WTC11 (cell line): ENCODE measurements around the gene CST9L. TPM values are rescaled to one million over a fixed set of nuclear protein-coding genes. Genes with fewer than 3 reads are reported as not detected.

Experiments used
- ATAC-seq: fragments of 200-7000 bp; cut with Tn5 transposase; 2 replicates; pipeline ENCODE4 v1.10.0; 2021; ENCODE audit warnings: mild to moderate bottlenecking, moderate library complexity
- CTCF ChIA-PET: fragments of 300-600 bp; sonication (Branson Sonifier 250); formaldehyde crosslinking; loops from one replicate; lab custom pipeline; 2021; ENCODE audit warnings: antibody characterized with exemption; lab: Charles Lee
- POLR2A ChIA-PET: fragments of 350-600 bp; sonication (Branson Sonifier 250); formaldehyde crosslinking; loops from one replicate; lab custom pipeline; 2021; ENCODE audit warnings: antibody characterized with exemption; lab: Charles Lee
- DNase-seq: peaks from one replicate; pipeline ENCODE4 v3.0.0; 2021; ENCODE audit warnings: low spot score
- H3K27ac Mint-ChIP-seq: 2 replicates; pipeline ENCODE4 v1.8.0; 2021; ENCODE audit warnings: mixed read lengths
- H3K27me3 Mint-ChIP-seq: 2 replicates; pipeline ENCODE4 v1.8.0; 2021; ENCODE audit warnings: low read depth, mild to moderate bottlenecking, moderate library complexity, mixed read lengths
- H3K36me3 Mint-ChIP-seq: 2 replicates; pipeline ENCODE4 v1.8.0; 2021; ENCODE audit warnings: mixed read lengths
- H3K4me1 Mint-ChIP-seq: 2 replicates; pipeline ENCODE4 v1.8.0; 2022; ENCODE audit warnings: mixed read lengths
- H3K4me3 Mint-ChIP-seq: 2 replicates; pipeline ENCODE4 v1.8.0; 2021; ENCODE audit warnings: mild to moderate bottlenecking, moderate library complexity, mixed read lengths
- H3K9me3 Mint-ChIP-seq: 2 replicates; pipeline ENCODE4 v1.8.0; 2021; ENCODE audit warnings: mixed read lengths
- ATF1 ChIP-seq: sonication (generic); formaldehyde crosslinking; IDR thresholded peaks from 2 replicates; pipeline ENCODE4 v1.8.1; 2023; ENCODE audit warnings: mild to moderate bottlenecking, moderate library complexity, missing genetic modification reagents
- CREB1 ChIP-seq: sonication (generic); formaldehyde crosslinking; IDR thresholded peaks from 2 replicates; pipeline ENCODE4 v1.8.0; 2023; ENCODE audit warnings: mild to moderate bottlenecking, missing genetic modification reagents
- ESRRA ChIP-seq: sonication (generic); formaldehyde crosslinking; IDR thresholded peaks from 2 replicates; pipeline ENCODE4 v1.8.1; 2022; ENCODE audit warnings: mild to moderate bottlenecking, missing genetic modification reagents, borderline replicate concordance
- ETV6 ChIP-seq: sonication (generic); formaldehyde crosslinking; IDR thresholded peaks from 2 replicates; pipeline ENCODE4 v1.8.1; 2022; ENCODE audit warnings: mild to moderate bottlenecking, missing genetic modification reagents
- FOXK1 ChIP-seq: sonication (generic); formaldehyde crosslinking; IDR thresholded peaks from 2 replicates; pipeline ENCODE4 v1.8.0; 2022; ENCODE audit warnings: mild to moderate bottlenecking, moderate library complexity, missing genetic modification reagents
- FOXP1 ChIP-seq: sonication (generic); formaldehyde crosslinking; IDR thresholded peaks from 2 replicates; pipeline ENCODE4 v1.8.0; 2022; ENCODE audit warnings: missing genetic modification reagents, mild to moderate bottlenecking, moderate library complexity, borderline replicate concordance
- GTF2I ChIP-seq: fragments of 250-450 bp; sonication (Bioruptor Pico); conservative IDR thresholded peaks from 2 replicates; pipeline ENCODE4 v1.4.0; 2021; ENCODE audit warnings: mild to moderate bottlenecking
- IRF2 ChIP-seq: sonication (generic); formaldehyde crosslinking; IDR thresholded peaks from 2 replicates; pipeline ENCODE4 v1.8.0; 2022; ENCODE audit warnings: low read depth, missing genetic modification reagents, borderline replicate concordance
- MXD4 ChIP-seq: fragments of 250-450 bp; sonication (Bioruptor Pico); IDR thresholded peaks from 2 replicates; pipeline ENCODE4 v1.8.0; 2021; ENCODE audit warnings: mild to moderate bottlenecking, moderate library complexity, borderline replicate concordance
- NFATC4 ChIP-seq: fragments of 250-450 bp; sonication (Bioruptor Pico); IDR thresholded peaks from 2 replicates; pipeline ENCODE4 v1.9.0; 2021; ENCODE audit warnings: mild to moderate bottlenecking
- NFE2L1 ChIP-seq: sonication (generic); formaldehyde crosslinking; IDR thresholded peaks from 2 replicates; pipeline ENCODE4 v1.8.1; 2023; ENCODE audit warnings: missing genetic modification reagents
- NFYB ChIP-seq: sonication (generic); formaldehyde crosslinking; conservative IDR thresholded peaks from 2 replicates; pipeline ENCODE4 v1.8.0; 2022; ENCODE audit warnings: low read depth, missing genetic modification reagents
- OVOL2 ChIP-seq: fragments of 250-450 bp; sonication (Bioruptor Pico); IDR thresholded peaks from 2 replicates; pipeline ENCODE4 v1.9.0; 2021; ENCODE audit warnings: mild to moderate bottlenecking, borderline replicate concordance
- SMAD4 ChIP-seq: sonication (generic); formaldehyde crosslinking; IDR thresholded peaks from 2 replicates; pipeline ENCODE4 v1.8.0; 2022; ENCODE audit warnings: mild to moderate bottlenecking, missing genetic modification reagents
- TCF7 ChIP-seq: sonication (generic); formaldehyde crosslinking; IDR thresholded peaks from 2 replicates; pipeline ENCODE4 v1.8.0; 2022; ENCODE audit warnings: mild to moderate bottlenecking, low read depth, missing genetic modification reagents, moderate library complexity
- ZNF416 ChIP-seq: fragments of 250-450 bp; sonication (Bioruptor Pico); IDR thresholded peaks from 2 replicates; pipeline ENCODE4 v1.9.0; 2021; ENCODE audit warnings: mild to moderate bottlenecking, inconsistent platforms
- total RNA-seq: library from RNA; stranded (reverse); gene quantifications from 3 replicates; pipeline ENCODE4 v1.2.3, GENCODE V29; 2021
- TF ChIP-seq, protein P1 (sequence below): fragments of 250-450 bp; sonication (Bioruptor Pico); IDR thresholded peaks from 2 replicates; pipeline ENCODE4 v1.9.0; 2021; ENCODE audit warnings: moderate library complexity, mild to moderate bottlenecking, inconsistent platforms, borderline replicate concordance
- TF ChIP-seq, protein P2 (sequence below): sonication (generic); formaldehyde crosslinking; IDR thresholded peaks from 2 replicates; pipeline ENCODE4 v1.8.0; 2022; ENCODE audit warnings: mild to moderate bottlenecking, missing genetic modification reagents
- TF ChIP-seq, protein P3 (sequence below): sonication (generic); formaldehyde crosslinking; IDR thresholded peaks from 2 replicates; pipeline ENCODE4 v1.8.1; 2023; ENCODE audit warnings: mild to moderate bottlenecking, moderate library complexity, missing genetic modification reagents
- TF ChIP-seq, protein P4 (sequence below): sonication (generic); formaldehyde crosslinking; IDR thresholded peaks from 2 replicates; pipeline ENCODE4 v1.8.0; 2022; ENCODE audit warnings: mild to moderate bottlenecking, missing genetic modification reagents
- TF ChIP-seq, protein P5 (sequence below): sonication (generic); formaldehyde crosslinking; IDR thresholded peaks from 2 replicates; pipeline ENCODE4 v1.8.1; 2023; ENCODE audit warnings: mild to moderate bottlenecking, missing genetic modification reagents
- TF ChIP-seq, protein P6 (sequence below): sonication (generic); formaldehyde crosslinking; IDR thresholded peaks from 2 replicates; pipeline ENCODE4 v1.8.0; 2022; ENCODE audit warnings: missing genetic modification reagents
- TF ChIP-seq, protein P7 (sequence below): sonication (generic); formaldehyde crosslinking; conservative IDR thresholded peaks from 2 replicates; pipeline ENCODE4 v1.8.1; 2022; ENCODE audit warnings: mild to moderate bottlenecking, missing genetic modification reagents

CST9L gene
- total RNA-seq, 1 experiment from 2014 or later = not detected

DNA sequence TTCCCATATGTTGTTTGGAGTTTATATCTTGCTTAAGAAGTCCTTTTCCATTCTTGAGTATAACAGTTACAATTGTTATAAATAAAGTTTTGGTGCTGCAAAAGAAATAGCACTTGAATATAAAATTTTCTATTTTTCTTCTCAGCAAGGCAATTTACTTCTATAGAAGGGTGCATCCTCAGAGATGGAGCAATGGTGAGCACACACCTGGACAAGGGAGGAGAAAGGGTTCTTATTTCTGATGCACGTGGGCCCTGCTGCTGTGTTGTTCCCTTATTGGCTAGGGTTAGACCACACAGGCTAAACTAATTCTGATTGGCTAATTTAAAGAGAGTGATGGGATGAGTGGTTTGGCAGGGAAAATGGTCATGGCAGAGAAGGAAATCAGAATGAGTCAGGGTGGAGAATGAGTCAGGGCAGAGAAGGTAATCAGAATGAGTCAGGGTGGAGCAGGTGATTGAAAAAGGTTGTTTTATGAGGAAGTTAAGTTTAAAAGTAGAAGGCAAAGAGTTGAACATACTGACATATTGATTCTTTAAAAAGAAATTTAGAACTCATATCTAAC is 39.3 kb downstream of the CST9L start:
- DNase-seq = no peak

DNA sequence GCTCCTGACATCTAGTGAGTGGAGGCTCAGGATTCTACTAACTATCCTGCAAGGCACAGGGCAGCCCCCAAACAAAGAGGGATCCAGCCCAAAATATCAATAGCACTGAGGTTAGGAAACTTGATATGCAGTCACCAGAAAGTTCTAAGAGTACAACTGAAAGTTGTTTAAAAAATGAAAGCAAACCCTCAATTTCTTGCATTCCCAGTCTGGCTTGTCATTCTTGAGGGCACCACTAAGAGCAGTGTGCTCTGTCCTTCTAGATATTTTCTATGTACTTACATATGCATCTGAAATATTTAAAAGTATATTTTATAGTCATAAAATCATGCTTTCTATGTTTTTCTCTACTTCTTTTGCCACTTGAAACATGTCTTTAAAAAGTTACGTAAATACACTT is 41.4 kb downstream of the CST9L start:
- POLR2A ChIA-PET = no interaction called here
- Mint-ChIP-seq H3K4me1 (peaks cover 46% of the 10 kb centered on the region), H3K27me3 (peaks cover 20% of the 10 kb centered on the region), H3K9me3 (peaks cover 40% of the 10 kb centered on the region), H3K4me3 (no peak overlapping the region), H3K27ac (no peak overlapping the region), H3K36me3 (peaks cover 41% of the 10 kb centered on the region)
- ATAC-seq (no peak), DNase-seq (no peak)
- CTCF ChIA-PET = no interaction called here
- no peak for TF ChIP-seq GTF2I
- TF ChIP-seq, protein P1, sequence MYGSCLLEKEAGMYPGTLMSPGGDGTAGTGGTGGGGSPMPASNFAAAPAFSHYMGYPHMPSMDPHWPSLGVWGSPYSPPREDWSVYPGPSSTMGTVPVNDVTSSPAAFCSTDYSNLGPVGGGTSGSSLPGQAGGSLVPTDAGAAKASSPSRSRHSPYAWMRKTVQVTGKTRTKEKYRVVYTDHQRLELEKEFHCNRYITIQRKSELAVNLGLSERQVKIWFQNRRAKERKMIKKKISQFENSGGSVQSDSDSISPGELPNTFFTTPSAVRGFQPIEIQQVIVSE (CRISPR knock-in tag) = no peak
- TF ChIP-seq NFE2L1 (CRISPR knock-in tag) = no peak
- TF ChIP-seq, protein P2, sequence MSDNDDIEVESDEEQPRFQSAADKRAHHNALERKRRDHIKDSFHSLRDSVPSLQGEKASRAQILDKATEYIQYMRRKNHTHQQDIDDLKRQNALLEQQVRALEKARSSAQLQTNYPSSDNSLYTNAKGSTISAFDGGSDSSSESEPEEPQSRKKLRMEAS (CRISPR knock-in tag) = no peak
- no peak for TF ChIP-seq SMAD4 (CRISPR knock-in tag)
- TF ChIP-seq, protein P3, sequence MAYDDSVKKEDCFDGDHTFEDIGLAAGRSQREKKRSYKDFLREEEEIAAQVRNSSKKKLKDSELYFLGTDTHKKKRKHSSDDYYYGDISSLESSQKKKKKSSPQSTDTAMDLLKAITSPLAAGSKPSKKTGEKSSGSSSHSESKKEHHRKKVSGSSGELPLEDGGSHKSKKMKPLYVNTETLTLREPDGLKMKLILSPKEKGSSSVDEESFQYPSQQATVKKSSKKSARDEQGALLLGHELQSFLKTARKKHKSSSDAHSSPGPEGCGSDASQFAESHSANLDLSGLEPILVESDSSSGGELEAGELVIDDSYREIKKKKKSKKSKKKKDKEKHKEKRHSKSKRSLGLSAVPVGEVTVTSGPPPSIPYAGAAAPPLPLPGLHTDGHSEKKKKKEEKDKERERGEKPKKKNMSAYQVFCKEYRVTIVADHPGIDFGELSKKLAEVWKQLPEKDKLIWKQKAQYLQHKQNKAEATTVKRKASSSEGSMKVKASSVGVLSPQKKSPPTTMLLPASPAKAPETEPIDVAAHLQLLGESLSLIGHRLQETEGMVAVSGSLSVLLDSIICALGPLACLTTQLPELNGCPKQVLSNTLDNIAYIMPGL (CRISPR knock-in tag) = no peak
- no peak for TF ChIP-seq ETV6
- no peak for TF ChIP-seq OVOL2 (CRISPR knock-in tag)
- no peak for TF ChIP-seq FOXP1 (CRISPR knock-in tag)
- TF ChIP-seq, protein P4, sequence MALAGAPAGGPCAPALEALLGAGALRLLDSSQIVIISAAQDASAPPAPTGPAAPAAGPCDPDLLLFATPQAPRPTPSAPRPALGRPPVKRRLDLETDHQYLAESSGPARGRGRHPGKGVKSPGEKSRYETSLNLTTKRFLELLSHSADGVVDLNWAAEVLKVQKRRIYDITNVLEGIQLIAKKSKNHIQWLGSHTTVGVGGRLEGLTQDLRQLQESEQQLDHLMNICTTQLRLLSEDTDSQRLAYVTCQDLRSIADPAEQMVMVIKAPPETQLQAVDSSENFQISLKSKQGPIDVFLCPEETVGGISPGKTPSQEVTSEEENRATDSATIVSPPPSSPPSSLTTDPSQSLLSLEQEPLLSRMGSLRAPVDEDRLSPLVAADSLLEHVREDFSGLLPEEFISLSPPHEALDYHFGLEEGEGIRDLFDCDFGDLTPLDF (CRISPR knock-in tag) = no peak
- no peak for TF ChIP-seq ATF1
- TF ChIP-seq CREB1 (CRISPR knock-in tag) = no peak
- TF ChIP-seq IRF2 (CRISPR knock-in tag) = no peak
- no peak for TF ChIP-seq NFATC4 (CRISPR knock-in tag)
- TF ChIP-seq ZNF416 (CRISPR knock-in tag) = no peak
- no peak for TF ChIP-seq FOXK1
- TF ChIP-seq, protein P5, sequence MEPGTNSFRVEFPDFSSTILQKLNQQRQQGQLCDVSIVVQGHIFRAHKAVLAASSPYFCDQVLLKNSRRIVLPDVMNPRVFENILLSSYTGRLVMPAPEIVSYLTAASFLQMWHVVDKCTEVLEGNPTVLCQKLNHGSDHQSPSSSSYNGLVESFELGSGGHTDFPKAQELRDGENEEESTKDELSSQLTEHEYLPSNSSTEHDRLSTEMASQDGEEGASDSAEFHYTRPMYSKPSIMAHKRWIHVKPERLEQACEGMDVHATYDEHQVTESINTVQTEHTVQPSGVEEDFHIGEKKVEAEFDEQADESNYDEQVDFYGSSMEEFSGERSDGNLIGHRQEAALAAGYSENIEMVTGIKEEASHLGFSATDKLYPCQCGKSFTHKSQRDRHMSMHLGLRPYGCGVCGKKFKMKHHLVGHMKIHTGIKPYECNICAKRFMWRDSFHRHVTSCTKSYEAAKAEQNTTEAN (CRISPR knock-in tag) = no peak

More for the DNA sequence above, 39.3 kb downstream of the CST9L start:
- Mint-ChIP-seq H3K27me3 (peaks cover 28% of the 10 kb centered on the region), H3K27ac (peak overlapping the region; percentile 30), H3K4me3 (no peak overlapping the region), H3K9me3 (peaks cover 37% of the 10 kb centered on the region), H3K4me1 (peaks cover 57% of the 10 kb centered on the region), H3K36me3 (peaks cover 37% of the 10 kb centered on the region)
- CTCF ChIA-PET = no interaction called here
- ATAC-seq = no peak
- POLR2A ChIA-PET = no interaction called here
- TF ChIP-seq MXD4 = no peak
- TF ChIP-seq, protein P6, sequence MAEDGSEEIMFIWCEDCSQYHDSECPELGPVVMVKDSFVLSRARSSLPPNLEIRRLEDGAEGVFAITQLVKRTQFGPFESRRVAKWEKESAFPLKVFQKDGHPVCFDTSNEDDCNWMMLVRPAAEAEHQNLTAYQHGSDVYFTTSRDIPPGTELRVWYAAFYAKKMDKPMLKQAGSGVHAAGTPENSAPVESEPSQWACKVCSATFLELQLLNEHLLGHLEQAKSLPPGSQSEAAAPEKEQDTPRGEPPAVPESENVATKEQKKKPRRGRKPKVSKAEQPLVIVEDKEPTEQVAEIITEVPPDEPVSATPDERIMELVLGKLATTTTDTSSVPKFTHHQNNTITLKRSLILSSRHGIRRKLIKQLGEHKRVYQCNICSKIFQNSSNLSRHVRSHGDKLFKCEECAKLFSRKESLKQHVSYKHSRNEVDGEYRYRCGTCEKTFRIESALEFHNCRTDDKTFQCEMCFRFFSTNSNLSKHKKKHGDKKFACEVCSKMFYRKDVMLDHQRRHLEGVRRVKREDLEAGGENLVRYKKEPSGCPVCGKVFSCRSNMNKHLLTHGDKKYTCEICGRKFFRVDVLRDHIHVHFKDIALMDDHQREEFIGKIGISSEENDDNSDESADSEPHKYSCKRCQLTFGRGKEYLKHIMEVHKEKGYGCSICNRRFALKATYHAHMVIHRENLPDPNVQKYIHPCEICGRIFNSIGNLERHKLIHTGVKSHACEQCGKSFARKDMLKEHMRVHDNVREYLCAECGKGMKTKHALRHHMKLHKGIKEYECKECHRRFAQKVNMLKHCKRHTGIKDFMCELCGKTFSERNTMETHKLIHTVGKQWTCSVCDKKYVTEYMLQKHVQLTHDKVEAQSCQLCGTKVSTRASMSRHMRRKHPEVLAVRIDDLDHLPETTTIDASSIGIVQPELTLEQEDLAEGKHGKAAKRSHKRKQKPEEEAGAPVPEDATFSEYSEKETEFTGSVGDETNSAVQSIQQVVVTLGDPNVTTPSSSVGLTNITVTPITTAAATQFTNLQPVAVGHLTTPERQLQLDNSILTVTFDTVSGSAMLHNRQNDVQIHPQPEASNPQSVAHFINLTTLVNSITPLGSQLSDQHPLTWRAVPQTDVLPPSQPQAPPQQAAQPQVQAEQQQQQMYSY (CRISPR knock-in tag) = no peak
- no peak for TF ChIP-seq ESRRA (CRISPR knock-in tag)
- no peak for TF ChIP-seq NFYB (CRISPR knock-in tag)
- no peak for TF ChIP-seq TCF7 (CRISPR knock-in tag)
- TF ChIP-seq, protein P7, sequence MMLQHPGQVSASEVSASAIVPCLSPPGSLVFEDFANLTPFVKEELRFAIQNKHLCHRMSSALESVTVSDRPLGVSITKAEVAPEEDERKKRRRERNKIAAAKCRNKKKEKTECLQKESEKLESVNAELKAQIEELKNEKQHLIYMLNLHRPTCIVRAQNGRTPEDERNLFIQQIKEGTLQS (CRISPR knock-in tag) = no peak
